Measurements from ENCODE around the gene RTKN2. TPM values are rescaled to one million over a fixed set of nuclear protein-coding genes. Genes with fewer than 3 reads are reported as not detected.

The RTKN2 gene
- total and polyA plus RNA-seq, 9 donors, result 2.4 to 5.6 (median 4.1) TPM

DNA sequence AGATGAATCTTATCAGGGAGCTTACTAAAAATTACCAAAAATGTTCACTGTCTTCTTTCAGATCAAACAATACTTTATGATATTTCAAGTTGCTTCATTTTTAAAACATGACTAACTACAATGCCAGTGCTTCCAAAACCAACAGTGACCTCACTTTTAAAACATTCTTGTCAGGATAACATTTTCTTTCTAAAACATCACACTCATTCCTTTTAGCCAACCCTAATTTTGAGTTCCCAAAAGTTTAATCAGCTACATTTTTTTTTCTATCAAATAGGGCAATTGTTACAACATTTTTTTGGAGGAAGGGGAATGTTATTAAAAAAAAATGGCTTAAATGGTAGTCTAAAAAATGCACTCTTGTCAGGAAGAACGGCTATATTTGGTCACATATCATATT is 37.3 kb downstream of the RTKN2 start:
- Histone ChIP-seq H3K36me3 (ENCODE audit: control insufficient read depth, insufficient read depth, low read length) (no peaks in the 10 kb centered on the region), H3K4me3 (ENCODE audit: low read length) (no peak overlapping the region), H3K4me1 (ENCODE audit: control insufficient read depth, insufficient read depth, low read length) (no peaks in the 10 kb centered on the region), H3K9me3 (replicated peaks; ENCODE audit: control insufficient read depth, low read depth, low read length) (no peaks in the 10 kb centered on the region), H3K27ac (ENCODE audit: low read length) (no peak overlapping the region), H3K27me3 (ENCODE audit: control insufficient read depth, insufficient read depth, low read length) (no peaks in the 10 kb centered on the region)
- DNase-seq, result peak; percentile 60
- no CpG with 5 or more reads among the region's 1 CpG for WGBS (ENCODE audit: insufficient coverage)

DNA sequence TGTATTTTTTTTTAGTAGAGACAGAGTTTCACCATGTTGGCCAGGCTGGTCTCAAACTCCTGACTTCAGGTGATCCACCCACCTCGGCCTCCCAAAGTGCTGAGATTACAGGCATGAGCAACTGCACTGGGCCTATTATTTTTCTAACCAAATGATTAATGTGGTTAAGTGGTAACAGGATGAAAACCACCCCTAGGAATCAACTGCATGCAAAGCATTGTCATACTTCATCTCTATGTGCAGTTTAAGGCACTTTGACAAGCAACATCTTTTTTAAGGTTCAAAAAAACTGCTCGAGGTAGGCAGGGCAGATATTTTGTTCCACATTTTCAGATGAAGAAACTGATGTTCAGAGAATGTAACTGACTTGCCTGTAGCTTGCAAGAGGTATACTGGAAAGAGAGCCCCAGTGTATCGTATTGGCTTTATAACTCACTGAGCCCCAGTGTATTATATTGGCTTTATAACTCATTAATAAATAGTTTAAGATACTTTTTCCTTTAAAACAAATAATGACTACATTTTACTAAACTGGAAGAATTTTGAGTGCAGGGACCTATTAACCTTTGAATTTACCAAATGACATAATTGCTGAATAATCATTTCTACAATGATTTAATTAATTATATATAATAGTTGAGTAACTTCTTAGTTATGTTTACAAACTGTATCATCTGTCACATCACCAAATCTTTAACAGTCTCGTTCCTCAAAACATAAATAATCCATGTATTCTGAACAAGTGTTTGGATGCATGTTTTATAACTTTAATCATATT is 38.1 kb downstream of the RTKN2 start:
- 100% methylated on average over 1 of the region's 4 CpGs for WGBS (ENCODE audit: insufficient coverage)
- no peak overlapping the region for H3K4me3 ChIP-seq (ENCODE audit: low read length)
- no peaks in the 10 kb centered on the region for H3K27me3 ChIP-seq (ENCODE audit: control insufficient read depth, insufficient read depth, low read length)
- DNase-seq, result no peak
- no peaks in the 10 kb centered on the region for H3K9me3 ChIP-seq (replicated peaks; ENCODE audit: control insufficient read depth, low read depth, low read length)
- no peaks in the 10 kb centered on the region for H3K4me1 ChIP-seq (ENCODE audit: control insufficient read depth, insufficient read depth, low read length)
- H3K27ac ChIP-seq (ENCODE audit: low read length), result no peak overlapping the region
- no peaks in the 10 kb centered on the region for H3K36me3 ChIP-seq (ENCODE audit: control insufficient read depth, insufficient read depth, low read length)

DNA sequence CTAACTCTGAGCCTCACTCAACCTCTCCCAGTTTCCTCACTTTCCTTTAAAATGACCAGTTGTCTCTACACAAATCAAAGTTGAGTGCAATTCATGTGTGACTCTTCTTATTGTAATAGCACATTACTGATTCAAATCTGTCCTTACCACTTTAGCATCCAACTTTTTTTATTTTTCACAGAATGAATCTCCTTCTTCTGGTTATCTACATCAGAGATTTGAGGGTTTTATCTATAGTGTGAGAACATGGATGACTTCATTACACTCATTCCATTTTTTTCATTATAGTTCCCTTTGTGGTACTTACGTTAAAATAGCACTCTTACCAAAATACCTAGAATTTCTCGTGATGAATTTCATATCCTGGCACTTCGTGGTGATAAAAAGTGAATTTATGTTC is 43.3 kb downstream of the RTKN2 start:
- WGBS (ENCODE audit: insufficient coverage), result no CpG with 5 or more reads among the region's 3 CpGs
- no peaks in the 10 kb centered on the region for H3K27me3 ChIP-seq (ENCODE audit: control insufficient read depth, insufficient read depth, low read length)
- H3K4me3 ChIP-seq (ENCODE audit: low read length), result no peak overlapping the region
- no peaks in the 10 kb centered on the region for H3K4me1 ChIP-seq (ENCODE audit: control insufficient read depth, insufficient read depth, low read length)
- no peak for DNase-seq
- H3K9me3 ChIP-seq (replicated peaks; ENCODE audit: control insufficient read depth, low read depth, low read length), result no peaks in the 10 kb centered on the region
- H3K27ac ChIP-seq (ENCODE audit: low read length), result no peak overlapping the region
- no peaks in the 10 kb centered on the region for H3K36me3 ChIP-seq (ENCODE audit: control insufficient read depth, insufficient read depth, low read length)

DNA sequence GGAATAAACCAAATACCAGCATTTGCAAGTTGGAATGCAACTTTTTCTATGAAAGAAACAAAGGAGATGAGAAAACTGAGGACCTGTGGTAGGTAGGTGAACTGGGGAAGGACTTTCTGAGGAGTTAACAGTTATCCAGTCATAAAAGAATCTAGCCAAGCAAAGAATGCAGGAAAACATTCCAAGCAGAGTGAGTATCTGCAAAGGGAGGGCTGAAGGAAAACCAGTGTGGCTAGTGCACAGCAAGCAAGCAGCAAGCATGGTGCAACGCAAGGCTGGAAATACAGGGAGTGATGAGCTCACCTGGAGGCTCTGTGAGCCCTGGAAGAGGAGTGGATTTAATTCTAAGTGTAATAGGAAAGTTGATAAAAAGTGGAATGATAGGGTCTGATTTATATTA is 44.0 kb downstream of the RTKN2 start:
- no peaks in the 10 kb centered on the region for H3K4me1 ChIP-seq (ENCODE audit: control insufficient read depth, insufficient read depth, low read length)
- no peaks in the 10 kb centered on the region for H3K9me3 ChIP-seq (replicated peaks; ENCODE audit: control insufficient read depth, low read depth, low read length)
- WGBS (ENCODE audit: insufficient coverage), result 100% methylated on average over 1 of the region's 1 CpG
- DNase-seq, result no peak
- no peak overlapping the region for H3K4me3 ChIP-seq (ENCODE audit: low read length)
- no peaks in the 10 kb centered on the region for H3K36me3 ChIP-seq (ENCODE audit: control insufficient read depth, insufficient read depth, low read length)
- H3K27ac ChIP-seq (ENCODE audit: low read length), result no peak overlapping the region
- H3K27me3 ChIP-seq (ENCODE audit: control insufficient read depth, insufficient read depth, low read length), result no peaks in the 10 kb centered on the region

DNA sequence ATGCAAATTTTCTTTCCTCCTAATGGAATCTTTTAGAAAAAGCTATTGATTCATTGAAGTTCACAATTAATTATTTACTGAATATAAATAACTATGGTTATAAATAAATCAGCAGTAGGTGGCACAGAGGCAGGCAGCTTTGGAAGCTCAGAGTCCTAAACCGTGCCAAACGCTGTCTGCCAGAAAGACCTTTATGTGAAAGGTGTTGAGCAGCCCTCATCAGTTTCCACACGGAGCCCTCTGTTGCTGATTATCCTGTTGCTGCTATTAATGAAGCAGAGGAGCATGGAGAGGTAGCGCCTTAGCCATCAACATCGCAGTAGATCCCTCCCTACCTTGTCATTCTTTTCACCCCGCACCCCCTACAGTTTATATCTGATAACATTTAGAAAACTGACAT is 51.0 kb downstream of the RTKN2 start:
- no peak overlapping the region for H3K27ac ChIP-seq (ENCODE audit: low read length)
- no peak overlapping the region for H3K4me3 ChIP-seq (ENCODE audit: low read length)
- no peaks in the 10 kb centered on the region for H3K4me1 ChIP-seq (ENCODE audit: control insufficient read depth, insufficient read depth, low read length)
- no CpG with 5 or more reads among the region's 6 CpGs for WGBS (ENCODE audit: insufficient coverage)
- H3K36me3 ChIP-seq (ENCODE audit: control insufficient read depth, insufficient read depth, low read length), result no peaks in the 10 kb centered on the region
- DNase-seq, result no peak
- no peaks in the 10 kb centered on the region for H3K9me3 ChIP-seq (replicated peaks; ENCODE audit: control insufficient read depth, low read depth, low read length)
- no peaks in the 10 kb centered on the region for H3K27me3 ChIP-seq (ENCODE audit: control insufficient read depth, insufficient read depth, low read length)

DNA sequence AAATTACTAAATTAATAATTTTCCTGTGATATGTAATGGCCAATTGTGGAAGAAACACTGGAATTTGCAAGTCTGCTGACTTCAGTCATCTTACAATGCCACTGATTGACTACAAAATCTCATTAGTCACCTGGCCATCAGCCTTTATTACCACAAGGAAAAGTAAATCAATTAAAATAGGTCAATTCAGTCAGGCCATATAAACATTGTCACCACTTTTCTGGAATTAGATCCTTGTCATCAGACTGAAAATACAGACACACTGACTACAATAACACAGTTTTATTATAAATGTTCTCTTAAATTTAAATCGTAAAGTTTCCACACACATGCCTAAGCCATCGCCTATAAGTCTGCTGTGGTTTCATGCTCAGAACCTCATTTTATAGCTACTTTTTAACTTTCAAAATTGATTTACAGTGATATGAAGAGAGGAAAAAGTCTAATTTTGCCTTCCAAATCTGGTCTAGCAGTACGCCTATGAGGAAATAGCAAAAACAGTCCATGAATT is 54.2 kb downstream of the RTKN2 start:
- no peaks in the 10 kb centered on the region for H3K36me3 ChIP-seq (ENCODE audit: control insufficient read depth, insufficient read depth, low read length)
- H3K27ac ChIP-seq (ENCODE audit: low read length), result no peak overlapping the region
- H3K4me1 ChIP-seq (ENCODE audit: control insufficient read depth, insufficient read depth, low read length), result no peaks in the 10 kb centered on the region
- WGBS (ENCODE audit: insufficient coverage), result no CpG with 5 or more reads among the region's 3 CpGs
- DNase-seq, result peak; percentile 16
- no peaks in the 10 kb centered on the region for H3K9me3 ChIP-seq (replicated peaks; ENCODE audit: control insufficient read depth, low read depth, low read length)
- H3K4me3 ChIP-seq (ENCODE audit: low read length), result no peak overlapping the region
- no peaks in the 10 kb centered on the region for H3K27me3 ChIP-seq (ENCODE audit: control insufficient read depth, insufficient read depth, low read length)

DNA sequence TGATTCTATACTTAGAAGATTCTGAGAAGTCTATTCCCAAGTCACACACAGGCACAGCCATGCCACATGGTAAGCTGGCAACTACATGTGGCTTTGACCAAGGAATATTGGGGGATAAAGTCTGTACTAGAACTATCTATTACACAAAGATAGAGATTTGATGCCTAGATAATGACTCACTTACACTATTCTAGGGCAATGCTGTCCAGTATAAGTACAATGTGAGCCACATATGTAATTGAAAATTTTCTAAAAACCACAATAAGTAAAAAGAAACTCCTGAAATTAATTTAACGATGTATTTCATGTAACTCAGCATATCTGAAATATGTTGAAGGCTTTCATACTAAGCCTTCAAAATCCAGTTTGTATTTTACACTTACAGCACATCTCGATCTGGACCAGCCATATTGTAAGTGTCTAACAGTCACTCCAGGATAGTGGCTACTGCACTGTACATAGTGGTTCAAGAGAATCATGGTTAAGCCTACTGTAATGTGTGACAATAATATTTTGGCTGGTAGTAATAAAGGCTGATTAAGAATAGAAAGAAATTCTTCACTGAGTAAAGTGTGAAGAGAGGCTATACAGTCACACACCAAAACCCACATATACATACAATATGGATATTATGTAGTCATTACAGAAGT is 62.8 kb downstream of the RTKN2 start:
- H3K36me3 ChIP-seq (ENCODE audit: control insufficient read depth, insufficient read depth, low read length), result no peaks in the 10 kb centered on the region
- no peaks in the 10 kb centered on the region for H3K9me3 ChIP-seq (replicated peaks; ENCODE audit: control insufficient read depth, low read depth, low read length)
- no CpG with 5 or more reads among the region's 2 CpGs for WGBS (ENCODE audit: insufficient coverage)
- no peaks in the 10 kb centered on the region for H3K27me3 ChIP-seq (ENCODE audit: control insufficient read depth, insufficient read depth, low read length)
- H3K27ac ChIP-seq (ENCODE audit: low read length), result no peak overlapping the region
- DNase-seq, result no peak
- H3K4me1 ChIP-seq (ENCODE audit: control insufficient read depth, insufficient read depth, low read length), result no peaks in the 10 kb centered on the region
- no peak overlapping the region for H3K4me3 ChIP-seq (ENCODE audit: low read length)

DNA sequence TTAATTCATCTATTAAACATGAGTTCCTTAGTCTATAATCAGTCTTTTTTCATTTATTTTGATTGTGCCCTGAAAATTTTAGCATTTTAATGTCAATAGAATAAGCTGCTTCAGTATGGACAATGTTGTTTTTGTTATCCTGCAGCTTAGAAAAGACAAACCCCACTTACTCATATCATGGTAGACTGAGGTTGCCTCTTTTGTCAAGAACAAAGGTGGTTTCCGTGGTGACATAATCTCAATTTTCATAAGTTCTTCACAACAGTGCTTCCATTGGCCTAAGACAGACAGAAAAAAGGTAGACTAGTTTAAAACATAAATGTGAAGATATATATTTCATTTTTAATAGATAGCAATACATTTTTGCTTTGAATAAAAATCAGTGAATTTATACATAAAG is 69.1 kb downstream of the RTKN2 start:
- H3K27ac ChIP-seq (ENCODE audit: low read length), result no peak overlapping the region
- no peaks in the 10 kb centered on the region for H3K4me1 ChIP-seq (ENCODE audit: control insufficient read depth, insufficient read depth, low read length)
- DNase-seq, result no peak
- H3K27me3 ChIP-seq (ENCODE audit: control insufficient read depth, insufficient read depth, low read length), result no peaks in the 10 kb centered on the region
- no peaks in the 10 kb centered on the region for H3K9me3 ChIP-seq (replicated peaks; ENCODE audit: control insufficient read depth, low read depth, low read length)
- H3K36me3 ChIP-seq (ENCODE audit: control insufficient read depth, insufficient read depth, low read length), result peaks cover 4% of the 10 kb centered on the region
- whole genome bisulfite sequencing (ENCODE audit: insufficient coverage), result no CpG with 5 or more reads among the region's 1 CpG
- H3K4me3 ChIP-seq (ENCODE audit: low read length), result no peak overlapping the region

DNA sequence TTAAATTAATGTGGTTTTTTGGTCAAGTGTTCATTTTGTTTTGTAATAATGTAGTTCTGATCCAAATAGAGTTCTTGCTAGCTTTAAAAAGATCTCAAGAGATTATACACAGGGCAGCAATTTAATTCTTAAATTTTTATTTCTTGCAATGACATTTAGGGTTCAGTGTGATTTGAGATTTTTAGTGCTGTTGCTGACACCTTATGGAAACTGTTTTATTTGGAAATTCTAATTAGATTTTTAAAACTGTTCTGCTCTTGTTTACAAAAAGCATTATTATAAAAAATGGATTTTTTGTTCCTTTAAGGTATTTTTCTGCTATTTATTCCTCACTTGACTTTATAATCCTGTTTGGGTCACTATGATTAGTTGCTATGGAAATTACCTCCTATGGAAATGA is 72.1 kb downstream of the RTKN2 start:
- Histone ChIP-seq H3K9me3 (replicated peaks; ENCODE audit: control insufficient read depth, low read depth, low read length) (no peaks in the 10 kb centered on the region), H3K27ac (ENCODE audit: low read length) (no peak overlapping the region), H3K4me1 (ENCODE audit: control insufficient read depth, insufficient read depth, low read length) (no peaks in the 10 kb centered on the region), H3K36me3 (ENCODE audit: control insufficient read depth, insufficient read depth, low read length) (peaks cover 4% of the 10 kb centered on the region), H3K27me3 (ENCODE audit: control insufficient read depth, insufficient read depth, low read length) (no peaks in the 10 kb centered on the region), H3K4me3 (ENCODE audit: low read length) (no peak overlapping the region)
- no peak for DNase-seq

DNA sequence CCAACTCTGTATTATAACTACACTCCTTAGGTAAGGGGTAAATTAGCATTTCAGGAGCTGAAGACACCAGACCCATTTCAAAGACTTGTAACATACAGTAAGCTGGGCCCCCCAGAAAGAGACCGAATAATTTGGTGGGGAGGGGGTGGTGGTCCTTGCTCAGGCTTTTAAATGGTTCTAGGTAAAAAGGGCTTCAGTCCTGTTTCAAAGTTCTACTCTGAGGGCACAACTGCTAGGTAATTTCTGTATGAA is 73.0 kb downstream of the RTKN2 start:
- H3K4me3 ChIP-seq (ENCODE audit: low read length), result no peak overlapping the region
- H3K4me1 ChIP-seq (ENCODE audit: control insufficient read depth, insufficient read depth, low read length), result no peaks in the 10 kb centered on the region
- WGBS (ENCODE audit: insufficient coverage), result no CpG with 5 or more reads among the region's 1 CpG
- no peak overlapping the region for H3K27ac ChIP-seq (ENCODE audit: low read length)
- H3K36me3 ChIP-seq (ENCODE audit: control insufficient read depth, insufficient read depth, low read length), result peaks cover 4% of the 10 kb centered on the region
- no peak for DNase-seq
- H3K9me3 ChIP-seq (replicated peaks; ENCODE audit: control insufficient read depth, low read depth, low read length), result no peaks in the 10 kb centered on the region
- no peaks in the 10 kb centered on the region for H3K27me3 ChIP-seq (ENCODE audit: control insufficient read depth, insufficient read depth, low read length)

Measured in muscle of leg (tissue), 11 donors.